Parathyroid adenoma (tissue), 2 donors: ENCODE results near the gene PTOV1.

Source experiments
- H2AFZ ChIP-seq: fragments of 300-600 bp; sonication (generic); one replicate; pipeline ENCODE4 v1.7.0; 2017; ENCODE audit warnings: antibody characterized with exemption, mild to moderate bottlenecking
- H3K27ac ChIP-seq: fragments of 300-600 bp; sonication (generic); one replicate; pipeline ENCODE4 v1.7.0; 2017
- H3K27me3 ChIP-seq: fragments of 300-600 bp; sonication (generic); one replicate; pipeline ENCODE4 v1.7.0; 2017; ENCODE audit warnings: low read length; ENCODE audit not compliant: control insufficient read depth, insufficient read depth
- H3K36me3 ChIP-seq: fragments of 300-600 bp; sonication (generic); one replicate; pipeline ENCODE4 v1.7.0; 2017; ENCODE audit warnings: low read length; ENCODE audit not compliant: control insufficient read depth, insufficient read depth
- H3K4me1 ChIP-seq: fragments of 300-600 bp; sonication (generic); one replicate; pipeline ENCODE4 v1.7.0; 2017; ENCODE audit warnings: control low read depth
- H3K4me2 ChIP-seq: fragments of 300-600 bp; sonication (generic); one replicate; pipeline ENCODE4 v1.7.0; 2017; ENCODE audit warnings: low read length
- H3K4me3 ChIP-seq: fragments of 300-600 bp; sonication (generic); one replicate; pipeline ENCODE4 v1.7.0; 2017; ENCODE audit warnings: low read depth, low read length
- H3K79me2 ChIP-seq: fragments of 300-600 bp; sonication (generic); one replicate; pipeline ENCODE4 v1.7.0; 2017; ENCODE audit warnings: control low read depth
- H3K9ac ChIP-seq: fragments of 300-600 bp; sonication (generic); one replicate; pipeline ENCODE4 v1.7.0; 2017; ENCODE audit warnings: mild to moderate bottlenecking
- H3K9me3 ChIP-seq: fragments of 300-600 bp; sonication (generic); one replicate; pipeline ENCODE4 v1.7.0; 2017; ENCODE audit warnings: low read length; ENCODE audit not compliant: control insufficient read depth
- CTCF ChIP-seq: fragments of 300-600 bp; sonication (generic); IDR thresholded peaks from one replicate; pipeline ENCODE4 v1.7.0; 2017; ENCODE audit warnings: antibody characterized with exemption, mild to moderate bottlenecking
- donor health status: primary hyperparathyroidism.

PTOV1 gene

GRCh38 chr19:49823472-49823871 is 27.5 kb upstream of the PTOV1 start:
- Histone ChIP-seq H3K9me3 (no peaks in the 10 kb centered on the region), H3K27me3 (no peaks in the 10 kb centered on the region), H3K36me3 (no peaks in the 10 kb centered on the region), H3K79me2 (peaks cover 43% of the 10 kb centered on the region), H3K4me1 (peaks cover 3% of the 10 kb centered on the region), H3K4me2 (no peak overlapping the region), H2AFZ (no peak overlapping the region), H3K9ac (no peak overlapping the region), H3K27ac (no peak overlapping the region), H3K4me3 (no peak overlapping the region)
- no peak for TF ChIP-seq CTCF

GRCh38 chr19:49824662-49825061 is 26.3 kb upstream of the PTOV1 start:
- Histone ChIP-seq H3K36me3 (no peaks in the 10 kb centered on the region), H3K27ac (no peak overlapping the region), H3K4me3 (no peak overlapping the region), H3K4me1 (no peaks in the 10 kb centered on the region), H3K4me2 (no peak overlapping the region), H3K79me2 (peaks cover 33% of the 10 kb centered on the region), H3K27me3 (no peaks in the 10 kb centered on the region), H3K9me3 (no peaks in the 10 kb centered on the region), H2AFZ (no peak overlapping the region), H3K9ac (no peak overlapping the region)
- no peak for TF ChIP-seq CTCF

- no peak overlapping the region for H3K4me3 ChIP-seq
- H3K27me3 ChIP-seq = no peaks in the 10 kb centered on the region
- no peak overlapping the region for H3K4me2 ChIP-seq
- H3K9me3 ChIP-seq = no peaks in the 10 kb centered on the region
- peaks cover 20% of the 10 kb centered on the region for H3K79me2 ChIP-seq
- H3K36me3 ChIP-seq = no peaks in the 10 kb centered on the region
- H3K4me1 ChIP-seq = no peaks in the 10 kb centered on the region
- no peak overlapping the region for H3K9ac ChIP-seq
- H3K27ac ChIP-seq = no peak overlapping the region
- TF ChIP-seq CTCF = no peak
- no peak overlapping the region for H2AFZ ChIP-seq
These were observed 23.9 kb upstream of the PTOV1 start for GRCh38 chr19:49827034-49827433.

GRCh38 chr19:49829200-49829599 is 21.8 kb upstream of the PTOV1 start:
- Histone ChIP-seq H3K36me3 (no peaks in the 10 kb centered on the region), H2AFZ (no peak overlapping the region), H3K79me2 (peaks cover 13% of the 10 kb centered on the region), H3K4me1 (no peaks in the 10 kb centered on the region), H3K27ac (no peak overlapping the region), H3K4me2 (no peak overlapping the region), H3K9me3 (no peaks in the 10 kb centered on the region), H3K27me3 (no peaks in the 10 kb centered on the region), H3K9ac (no peak overlapping the region), H3K4me3 (no peak overlapping the region)
- no peak for TF ChIP-seq CTCF

- H3K27ac ChIP-seq = no peak overlapping the region
- no peak overlapping the region for H3K4me2 ChIP-seq
- H3K9me3 ChIP-seq = no peaks in the 10 kb centered on the region
- H3K79me2 ChIP-seq = peaks cover 13% of the 10 kb centered on the region
- H3K4me1 ChIP-seq = no peaks in the 10 kb centered on the region
- H2AFZ ChIP-seq = no peak overlapping the region
- TF ChIP-seq CTCF = no peak
- H3K27me3 ChIP-seq = no peaks in the 10 kb centered on the region
- H3K9ac ChIP-seq = no peak overlapping the region
- H3K36me3 ChIP-seq = no peaks in the 10 kb centered on the region
- no peak overlapping the region for H3K4me3 ChIP-seq
These were observed 21.2 kb upstream of the PTOV1 start for GRCh38 chr19:49829721-49830120.
